ENCODE data around the gene DIO3.

DIO3 gene

GRCh38 chr14:101559624-101560533 lies 1.4 kb upstream of the DIO3 start:
- H3K79me2 ChIP-seq (ENCODE audit: insufficient read depth, low read length), result no peaks in the 10 kb centered on the region
- no peak overlapping the region for H3K27ac ChIP-seq (ENCODE audit: low read length)
- H3K4me3 ChIP-seq (ENCODE audit: low read depth in 1 of 2, low read length in 2 of 2), result no peak overlapping the region
- no peak overlapping the region for H3K9ac ChIP-seq (ENCODE audit: low read depth, low read length)
- H3K4me1 ChIP-seq (ENCODE audit: insufficient read depth, low read length), result no peaks in the 10 kb centered on the region
- DNase-seq (no peak), ATAC-seq (ENCODE audit: insufficient read depth, low read depth) (no peak)
- no peaks in the 10 kb centered on the region for H3K36me3 ChIP-seq (ENCODE audit: insufficient read depth, low read length)
- H3K9me3 ChIP-seq (ENCODE audit: insufficient read depth, low read length, severe bottlenecking), result peaks cover 5% of the 10 kb centered on the region
- TF ChIP-seq EZH2 (IDR thresholded peaks at IDR 0.05; ENCODE audit: borderline replicate concordance, low read depth, low read length, severe bottlenecking) (no peak), CTCF (IDR thresholded peaks at IDR 0.05; ENCODE audit: borderline replicate concordance, extremely low read depth, low read length, poor library complexity, severe bottlenecking) (no peak)
- no peak overlapping the region for H3K4me2 ChIP-seq (ENCODE audit: insufficient read depth, low read length)
- no peaks in the 10 kb centered on the region for H4K20me1 ChIP-seq (ENCODE audit: insufficient read depth, low read length)
- H2AFZ ChIP-seq (ENCODE audit: low read depth, low read length), result no peak overlapping the region
- H3K27me3 ChIP-seq (ENCODE audit: insufficient read depth, low read length, poor library complexity), result no peaks in the 10 kb centered on the region

GRCh38 chr14:101560534-101561113 lies 671 bp upstream of the DIO3 start:
- no peaks in the 10 kb centered on the region for H3K27me3 ChIP-seq (ENCODE audit: insufficient read depth, low read length, poor library complexity)
- ATAC-seq (ENCODE audit: insufficient read depth, low read depth), result no peak
- no peak overlapping the region for H3K4me2 ChIP-seq (ENCODE audit: insufficient read depth, low read length)
- H2AFZ ChIP-seq (ENCODE audit: low read depth, low read length), result no peak overlapping the region
- no peaks in the 10 kb centered on the region for H3K4me1 ChIP-seq (ENCODE audit: insufficient read depth, low read length)
- no peaks in the 10 kb centered on the region for H3K36me3 ChIP-seq (ENCODE audit: insufficient read depth, low read length)
- peaks cover 5% of the 10 kb centered on the region for H3K9me3 ChIP-seq (ENCODE audit: insufficient read depth, low read length, severe bottlenecking)
- no peak overlapping the region for H3K9ac ChIP-seq (ENCODE audit: low read depth, low read length)
- H4K20me1 ChIP-seq (ENCODE audit: insufficient read depth, low read length), result no peaks in the 10 kb centered on the region
- no peak overlapping the region for H3K27ac ChIP-seq (ENCODE audit: low read length)
- TF ChIP-seq CTCF (IDR thresholded peaks at IDR 0.05; ENCODE audit: borderline replicate concordance, extremely low read depth, low read length, poor library complexity, severe bottlenecking) (no peak), EZH2 (IDR thresholded peaks at IDR 0.05; ENCODE audit: borderline replicate concordance, low read depth, low read length, severe bottlenecking) (no peak)
- DNase-seq, result no peak
- no peak overlapping the region for H3K4me3 ChIP-seq (ENCODE audit: low read depth in 1 of 2, low read length in 2 of 2)
- no peaks in the 10 kb centered on the region for H3K79me2 ChIP-seq (ENCODE audit: insufficient read depth, low read length)

- no peak overlapping the region for H3K27ac ChIP-seq (ENCODE audit: low read length)
- H3K9ac ChIP-seq (ENCODE audit: low read depth, low read length), result no peak overlapping the region
- H3K4me2 ChIP-seq (ENCODE audit: insufficient read depth, low read length), result no peak overlapping the region
- H4K20me1 ChIP-seq (ENCODE audit: insufficient read depth, low read length), result no peaks in the 10 kb centered on the region
- no peaks in the 10 kb centered on the region for H3K36me3 ChIP-seq (ENCODE audit: insufficient read depth, low read length)
- peaks cover 5% of the 10 kb centered on the region for H3K9me3 ChIP-seq (ENCODE audit: insufficient read depth, low read length, severe bottlenecking)
- no peaks in the 10 kb centered on the region for H3K4me1 ChIP-seq (ENCODE audit: insufficient read depth, low read length)
- H3K79me2 ChIP-seq (ENCODE audit: insufficient read depth, low read length), result no peaks in the 10 kb centered on the region
- DNase-seq (no peak), ATAC-seq (ENCODE audit: insufficient read depth, low read depth) (no peak)
- H2AFZ ChIP-seq (ENCODE audit: low read depth, low read length), result no peak overlapping the region
- H3K27me3 ChIP-seq (ENCODE audit: insufficient read depth, low read length, poor library complexity), result peaks cover 2% of the 10 kb centered on the region
- no peak overlapping the region for H3K4me3 ChIP-seq (ENCODE audit: low read depth in 1 of 2, low read length in 2 of 2)
- TF ChIP-seq EZH2 (IDR thresholded peaks at IDR 0.05; ENCODE audit: borderline replicate concordance, low read depth, low read length, severe bottlenecking), result no peak
- no peak for TF ChIP-seq CTCF (IDR thresholded peaks at IDR 0.05; ENCODE audit: borderline replicate concordance, extremely low read depth, low read length, poor library complexity, severe bottlenecking)
These were observed 699 bp downstream of the DIO3 start for GRCh38 chr14:101561897-101562490.

Measured in DND-41 (cell line).